ENCODE measurements around the gene SELP.

SELP gene

GRCh38 chr1:169608226-169608625, 21.7 kb downstream of the SELP start:
- H3K9me3 ChIP-seq (replicated peaks in 1 of 2; ENCODE audit: control insufficient read depth in 2 of 2, insufficient read depth in 1 of 2, low read depth in 1 of 2, low read length in 2 of 2), result no peaks in the 10 kb centered on the region
- H3K4me3 ChIP-seq (ENCODE audit: low read length in 2 of 2), result no peak overlapping the region
- WGBS, 2 donors (ENCODE audit: extremely low coverage in 2 of 2, insufficient read length in 2 of 2, insufficient replicate concordance in 1 of 2), result 100% methylated on average over 2 of the region's 4 CpGs
- H3K4ac ChIP-seq (ENCODE audit: low read length), result no peak overlapping the region
- no peak overlapping the region for H2BK120ac ChIP-seq (ENCODE audit: low read depth, low read length)
- no peaks in the 10 kb centered on the region for H3K4me1 ChIP-seq (ENCODE audit: control insufficient read depth in 2 of 2, insufficient read depth in 1 of 2, low read depth in 1 of 2, low read length in 2 of 2)
- H3K18ac ChIP-seq (ENCODE audit: low read length), result no peak overlapping the region
- no peaks in the 10 kb centered on the region for H3K27me3 ChIP-seq (ENCODE audit: control insufficient read depth in 3 of 3, insufficient read depth in 3 of 3, low read depth in 1 of 3, low read length in 3 of 3)
- no peaks in the 10 kb centered on the region for H3K79me1 ChIP-seq (ENCODE audit: low read depth, low read length)
- no peak overlapping the region for H2BK15ac ChIP-seq (ENCODE audit: low read length)
- no peak overlapping the region for H3K27ac ChIP-seq (replicated peaks; ENCODE audit: low read length)
- no peak overlapping the region for H3K23ac ChIP-seq (ENCODE audit: low read depth, low read length, poor library complexity)
- no peak overlapping the region for H4K8ac ChIP-seq (ENCODE audit: low read depth, low read length)
- DNase-seq (ENCODE audit: low spot score), result no peak
- no peak overlapping the region for H2BK12ac ChIP-seq (ENCODE audit: low read length)
- no peak overlapping the region for H2AFZ ChIP-seq (ENCODE audit: low read length)
- no peak overlapping the region for H3K4me2 ChIP-seq (ENCODE audit: insufficient read depth, low read length, poor library complexity, severe bottlenecking)
- no peak overlapping the region for H2AK5ac ChIP-seq (ENCODE audit: low read depth, low read length)
- no peak overlapping the region for H3K14ac ChIP-seq (ENCODE audit: low read length)
- no peak overlapping the region for H4K91ac ChIP-seq (ENCODE audit: low read depth, low read length, poor library complexity)
- H2BK5ac ChIP-seq (ENCODE audit: low read length), result no peak overlapping the region
- no peaks in the 10 kb centered on the region for H3K36me3 ChIP-seq (replicated peaks in 1 of 2; ENCODE audit: control insufficient read depth in 2 of 2, insufficient read depth in 2 of 2, low read length in 2 of 2)
- H3K9ac ChIP-seq (ENCODE audit: low read depth, low read length, poor library complexity), result no peak overlapping the region

DNA sequence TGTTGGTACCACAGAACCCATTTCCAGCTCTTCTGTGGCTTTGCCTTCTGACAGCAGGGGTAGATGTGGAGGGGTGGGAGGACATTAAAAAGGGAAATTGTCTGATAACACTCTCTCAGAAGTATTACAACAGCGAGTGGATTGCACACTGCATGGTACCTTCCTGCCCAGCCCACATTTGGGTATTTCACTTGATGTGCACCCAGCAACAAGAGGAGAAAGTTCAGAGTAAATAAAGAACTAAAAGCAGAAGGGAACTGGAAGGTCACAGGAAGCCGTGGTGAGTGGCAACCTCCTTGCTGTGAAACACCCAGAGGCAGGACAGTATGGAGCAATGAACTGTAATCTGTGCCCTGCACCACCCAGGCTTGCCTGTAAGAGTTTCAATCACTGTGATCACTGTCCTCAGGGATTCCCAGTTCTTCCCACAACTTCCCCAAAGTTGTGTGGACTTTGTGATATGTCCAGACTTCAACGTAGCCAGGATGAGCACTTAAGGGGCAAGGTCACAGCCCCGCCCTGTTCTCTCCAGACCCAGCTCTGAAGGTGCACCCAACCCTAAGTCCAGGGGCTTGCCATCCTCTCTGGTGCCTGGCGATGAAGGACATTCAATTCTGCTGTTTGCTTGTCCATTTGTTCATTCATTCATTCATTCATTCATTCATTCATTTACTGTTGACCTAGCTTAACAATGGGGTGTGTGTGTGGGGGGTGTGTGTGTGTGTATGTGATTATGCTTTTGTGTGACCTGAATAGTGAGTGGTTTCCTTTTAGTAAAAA, 25.0 kb downstream of the SELP start:
- no peak overlapping the region for H4K91ac ChIP-seq (ENCODE audit: low read depth, low read length, poor library complexity)
- no peak overlapping the region for H2BK120ac ChIP-seq (ENCODE audit: low read depth, low read length)
- no peak overlapping the region for H3K4me3 ChIP-seq (ENCODE audit: low read length in 2 of 2)
- no peak overlapping the region for H2BK5ac ChIP-seq (ENCODE audit: low read length)
- DNase-seq (ENCODE audit: low spot score), result no peak
- no peak overlapping the region for H4K8ac ChIP-seq (ENCODE audit: low read depth, low read length)
- no peak overlapping the region for H3K9ac ChIP-seq (ENCODE audit: low read depth, low read length, poor library complexity)
- H3K18ac ChIP-seq (ENCODE audit: low read length), result no peak overlapping the region
- no peak overlapping the region for H2BK15ac ChIP-seq (ENCODE audit: low read length)
- no CpG with 5 or more reads among the region's 5 CpGs for WGBS, 2 donors (ENCODE audit: extremely low coverage in 2 of 2, insufficient read length in 2 of 2, insufficient replicate concordance in 1 of 2)
- no peaks in the 10 kb centered on the region for H3K4me1 ChIP-seq (ENCODE audit: control insufficient read depth in 2 of 2, insufficient read depth in 1 of 2, low read depth in 1 of 2, low read length in 2 of 2)
- no peak overlapping the region for H3K14ac ChIP-seq (ENCODE audit: low read length)
- H3K9me3 ChIP-seq (replicated peaks in 1 of 2; ENCODE audit: control insufficient read depth in 2 of 2, insufficient read depth in 1 of 2, low read depth in 1 of 2, low read length in 2 of 2), result no peaks in the 10 kb centered on the region
- no peak overlapping the region for H3K4ac ChIP-seq (ENCODE audit: low read length)
- no peak overlapping the region for H2AFZ ChIP-seq (ENCODE audit: low read length)
- no peaks in the 10 kb centered on the region for H3K79me1 ChIP-seq (ENCODE audit: low read depth, low read length)
- H2AK5ac ChIP-seq (ENCODE audit: low read depth, low read length), result no peak overlapping the region
- no peak overlapping the region for H3K23ac ChIP-seq (ENCODE audit: low read depth, low read length, poor library complexity)
- H3K27ac ChIP-seq (replicated peaks; ENCODE audit: low read length), result no peak overlapping the region
- H3K4me2 ChIP-seq (ENCODE audit: insufficient read depth, low read length, poor library complexity, severe bottlenecking), result no peak overlapping the region
- no peaks in the 10 kb centered on the region for H3K27me3 ChIP-seq (ENCODE audit: control insufficient read depth in 3 of 3, insufficient read depth in 3 of 3, low read depth in 1 of 3, low read length in 3 of 3)
- H2BK12ac ChIP-seq (ENCODE audit: low read length), result no peak overlapping the region
- no peaks in the 10 kb centered on the region for H3K36me3 ChIP-seq (replicated peaks in 1 of 2; ENCODE audit: control insufficient read depth in 2 of 2, insufficient read depth in 2 of 2, low read length in 2 of 2)

GRCh38 chr1:169601096-169601881, 28.6 kb downstream of the SELP start:
- WGBS, 2 donors (ENCODE audit: extremely low coverage in 2 of 2, insufficient read length in 2 of 2, insufficient replicate concordance in 1 of 2), result no CpG with 5 or more reads among the region's 3 CpGs
- Histone ChIP-seq H3K79me1 (ENCODE audit: low read depth, low read length) (no peaks in the 10 kb centered on the region), H3K27ac (replicated peaks; ENCODE audit: low read length) (no peak overlapping the region), H2BK12ac (ENCODE audit: low read length) (no peak overlapping the region), H3K9ac (ENCODE audit: low read depth, low read length, poor library complexity) (no peak overlapping the region), H3K4me1 (ENCODE audit: control insufficient read depth in 2 of 2, insufficient read depth in 1 of 2, low read depth in 1 of 2, low read length in 2 of 2) (no peaks in the 10 kb centered on the region), H3K4me2 (ENCODE audit: insufficient read depth, low read length, poor library complexity, severe bottlenecking) (no peak overlapping the region), H3K23ac (ENCODE audit: low read depth, low read length, poor library complexity) (no peak overlapping the region), H2BK120ac (ENCODE audit: low read depth, low read length) (no peak overlapping the region), H4K8ac (ENCODE audit: low read depth, low read length) (no peak overlapping the region), H3K14ac (ENCODE audit: low read length) (no peak overlapping the region), H3K27me3 (ENCODE audit: control insufficient read depth in 3 of 3, insufficient read depth in 3 of 3, low read depth in 1 of 3, low read length in 3 of 3) (no peaks in the 10 kb centered on the region), H2AFZ (ENCODE audit: low read length) (no peak overlapping the region), H2BK15ac (ENCODE audit: low read length) (no peak overlapping the region), H3K36me3 (replicated peaks in 1 of 2; ENCODE audit: control insufficient read depth in 2 of 2, insufficient read depth in 2 of 2, low read length in 2 of 2) (no peaks in the 10 kb centered on the region), H3K4me3 (ENCODE audit: low read length in 2 of 2) (no peak overlapping the region), H2AK5ac (ENCODE audit: low read depth, low read length) (no peak overlapping the region), H2BK5ac (ENCODE audit: low read length) (no peak overlapping the region), H3K4ac (ENCODE audit: low read length) (no peak overlapping the region), H4K91ac (ENCODE audit: low read depth, low read length, poor library complexity) (no peak overlapping the region), H3K18ac (ENCODE audit: low read length) (no peak overlapping the region), H3K9me3 (replicated peaks in 1 of 2; ENCODE audit: control insufficient read depth in 2 of 2, insufficient read depth in 1 of 2, low read depth in 1 of 2, low read length in 2 of 2) (no peaks in the 10 kb centered on the region)
- DNase-seq (ENCODE audit: low spot score), result peak; percentile 8
